Measurements from ENCODE around the gene AKR7A3. TPM values are rescaled to one million over a fixed set of nuclear protein-coding genes. Genes with fewer than 3 reads are reported as not detected.
A peak's percentile ranks its signal among the peaks of the same experiment; 100 is the strongest.
"Not testable (repeated sequence)": the region's sequence is repeated elsewhere in the genome, so short reads cannot be mapped to it uniquely, and the experiment has no call there.

Gene AKR7A3
- total and polyA plus RNA-seq, 3 donors from 2014 or later = 2.3 to 6.5 (median 6.2) TPM

DNA sequence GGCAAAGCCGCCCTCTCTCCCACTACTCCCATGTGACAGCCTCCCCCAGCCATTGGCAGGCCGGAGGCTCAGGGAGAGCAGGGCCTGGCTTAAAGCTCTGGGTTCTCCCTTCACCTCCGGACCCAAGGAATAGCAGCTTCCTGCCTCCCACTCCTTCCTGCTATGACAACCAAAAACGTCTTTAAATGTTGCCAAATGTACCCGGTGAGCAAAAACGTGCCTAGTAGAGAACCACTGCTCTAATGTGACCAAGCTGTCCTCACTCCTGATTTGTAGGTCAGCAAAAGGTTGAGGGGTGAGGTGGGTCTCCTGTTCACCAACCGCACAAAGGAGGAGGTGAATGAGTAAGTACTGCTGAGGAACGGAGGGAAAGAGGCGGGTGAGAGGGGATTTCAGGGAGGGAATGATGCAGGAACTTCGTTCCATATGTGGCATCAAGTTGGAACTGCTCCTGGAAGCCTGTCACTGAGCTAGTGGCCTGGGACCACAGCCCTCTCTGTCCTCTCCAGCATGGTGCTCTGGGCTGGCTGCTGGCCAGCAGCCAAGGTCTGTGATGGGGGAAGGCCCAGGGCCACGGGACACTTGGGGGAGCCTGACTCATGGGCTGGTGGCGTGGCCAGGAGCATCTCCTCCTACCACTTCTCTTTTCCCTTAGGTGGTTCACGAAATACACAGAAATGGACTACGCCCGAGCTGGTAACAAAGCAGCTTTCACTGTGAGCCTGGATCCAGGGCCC lies 31.2 kb downstream of the AKR7A3 start:
- no peak overlapping the region for H3K27ac ChIP-seq
- TF ChIP-seq CTCF (IDR thresholded peaks at IDR 0.05) (no peak), POLR2A (IDR thresholded peaks at IDR 0.05) (no peak)
- WGBS, 2 donors = 59 to 67% methylated on average over 15 of the region's 15 CpGs
- H3K4me3 ChIP-seq = no peak overlapping the region
- DNase-seq = no peak
- H3K27me3 ChIP-seq = no peaks in the 10 kb centered on the region
- no peaks in the 10 kb centered on the region for H3K36me3 ChIP-seq (ENCODE audit: low read depth, missing control alignments)
- peaks cover 15% of the 10 kb centered on the region for H3K4me1 ChIP-seq
- H3K9me3 ChIP-seq = no peaks in the 10 kb centered on the region
- intact Hi-C loops (cut with DNase I; ENCODE audit: low total_unique reads) = no loop called here

GRCh38 chr1:19256301-19256700 lies 32.3 kb downstream of the AKR7A3 start:
- 86 to 97% methylated on average over 5 of the region's 5 CpGs for WGBS, 2 donors
- H3K36me3 ChIP-seq (ENCODE audit: low read depth, missing control alignments); intact Hi-C loops (cut with DNase I; ENCODE audit: low total_unique reads): not testable (repeated sequence)

DNA sequence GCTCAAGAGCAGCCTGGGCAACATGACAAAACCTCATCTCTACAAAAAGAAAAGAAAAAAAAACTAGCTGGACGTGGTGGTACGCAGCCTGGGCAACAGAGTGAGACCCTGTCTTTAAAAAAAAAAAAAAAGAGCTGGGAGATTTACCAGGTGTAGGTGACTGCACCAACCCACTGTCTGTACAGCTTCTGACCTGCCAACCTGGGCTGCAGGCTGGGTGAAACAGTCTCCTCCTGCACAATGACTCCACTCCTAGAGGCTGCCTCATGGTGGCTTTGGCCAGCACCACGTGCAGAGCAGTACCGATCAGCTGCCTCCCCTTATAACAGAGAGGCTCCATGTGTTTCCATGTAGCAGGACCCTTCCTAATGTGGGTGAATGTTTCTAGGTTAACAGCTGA lies 33.3 kb downstream of the AKR7A3 start:
- WGBS, 2 donors = 76 to 81% methylated on average over 4 of the region's 4 CpGs
- Histone ChIP-seq H3K4me3 (no peak overlapping the region), H3K27me3 (no peaks in the 10 kb centered on the region), H3K9me3 (no peaks in the 10 kb centered on the region), H3K27ac (no peak overlapping the region), H3K4me1 (peaks cover 22% of the 10 kb centered on the region), H3K36me3 (ENCODE audit: low read depth, missing control alignments) (no peaks in the 10 kb centered on the region)
- intact Hi-C loops (cut with DNase I; ENCODE audit: low total_unique reads) = no loop called here
- TF ChIP-seq POLR2A (IDR thresholded peaks at IDR 0.05) = no peak
- DNase-seq = no peak

More at GRCh38 chr1:19256301-19256700, 32.3 kb downstream of the AKR7A3 start:
- H3K27ac ChIP-seq, H3K27me3 ChIP-seq, H3K4me3 ChIP-seq, H3K9me3 ChIP-seq, DNase-seq: not testable (repeated sequence)
- peaks cover 17% of the 10 kb centered on the region for H3K4me1 ChIP-seq

- no peaks in the 10 kb centered on the region for H3K27me3 ChIP-seq
- H3K36me3 ChIP-seq (ENCODE audit: low read depth, missing control alignments) = no peaks in the 10 kb centered on the region
These were observed 34.2 kb downstream of the AKR7A3 start for GRCh38 chr1:19254416-19254815.

DNA sequence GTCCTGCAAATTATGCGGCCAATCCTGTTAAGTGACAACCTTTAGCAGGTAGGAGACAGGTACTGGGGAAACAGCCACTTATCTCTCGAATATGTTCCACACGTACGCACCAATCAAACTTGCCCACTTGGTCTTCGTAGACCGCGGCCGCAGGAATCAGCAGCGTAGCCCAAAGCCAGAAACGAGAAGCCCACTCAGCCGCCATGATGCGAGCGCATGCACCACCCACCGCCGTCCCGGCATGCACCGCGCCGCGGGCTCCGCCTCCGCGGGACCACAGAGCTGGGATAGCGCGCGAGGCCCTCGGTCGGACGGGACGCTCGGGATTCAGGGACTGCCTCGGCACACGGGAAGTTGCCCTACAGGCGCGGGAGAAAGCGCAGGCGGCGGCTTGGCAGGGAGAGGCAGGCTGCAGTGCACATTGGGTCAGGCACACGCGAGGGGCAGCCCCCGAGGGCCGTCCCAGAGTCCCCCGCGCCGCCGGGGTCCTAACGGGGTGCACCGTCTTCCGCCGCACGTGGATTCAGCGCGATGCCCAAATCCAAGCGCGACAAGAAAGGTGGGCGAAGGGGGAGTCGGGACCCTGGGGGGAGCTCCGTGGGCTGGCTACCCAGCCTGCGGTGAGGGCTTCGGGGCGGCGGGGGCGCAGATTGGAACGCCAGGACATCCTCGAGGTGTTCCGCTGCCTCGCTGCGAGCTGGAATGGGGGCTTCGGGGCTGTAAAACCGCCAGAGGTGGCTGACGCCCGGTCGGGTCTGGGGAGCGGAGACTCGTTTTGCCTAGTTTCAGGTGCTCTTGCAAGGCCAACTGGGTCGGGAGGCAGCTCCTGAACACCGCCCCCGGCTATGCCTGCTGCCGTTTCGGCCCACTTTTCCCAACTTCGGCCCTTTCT lies 37.0 kb downstream of the AKR7A3 start, which contains the start of the genes EMC1 and MRTO4:
EMC1 (minus strand) TSS at position 220 of the 892 bp plus-strand sequence; CDS start at position 205, 15 bp downstream.
MRTO4 (plus strand) TSS at position 501 of the 892 bp plus-strand sequence; CDS start at position 532, 31 bp downstream.
- H3K36me3 ChIP-seq (ENCODE audit: low read depth, missing control alignments) = no peaks in the 10 kb centered on the region
- 0 to 1% methylated on average over 46 to 81 of the region's 81 CpGs for WGBS, 2 donors
- TF ChIP-seq CTCF (IDR thresholded peaks at IDR 0.05) = peak in 1 of 3 experiments; percentile 47
- no peak for TF ChIP-seq POLR2A (IDR thresholded peaks at IDR 0.05)
- no peaks in the 10 kb centered on the region for H3K9me3 ChIP-seq
- no peaks in the 10 kb centered on the region for H3K27me3 ChIP-seq
- intact Hi-C loops (cut with DNase I; ENCODE audit: low total_unique reads) = no loop called here
- peak within 1 kb of the TSS; percentile 94 to 98 for H3K27ac ChIP-seq
- DNase-seq = peak; percentile 92
- peak within 1 kb of the TSS; percentile 83 to 87 for H3K4me3 ChIP-seq
- H3K4me1 ChIP-seq = peaks cover 25% of the 10 kb centered on the region

More at GRCh38 chr1:19254416-19254815, 34.2 kb downstream of the AKR7A3 start:
- DNase-seq = no peak
- H3K27ac ChIP-seq = no peak overlapping the region
- intact Hi-C loops (cut with DNase I; ENCODE audit: low total_unique reads) = no loop called here
- no peaks in the 10 kb centered on the region for H3K9me3 ChIP-seq
- TF ChIP-seq POLR2A (IDR thresholded peaks at IDR 0.05) = no peak
- no peak for TF ChIP-seq CTCF (IDR thresholded peaks at IDR 0.05)
- H3K4me1 ChIP-seq = peaks cover 25% of the 10 kb centered on the region
- no peak overlapping the region for H3K4me3 ChIP-seq
